HG02970 (cell line): Measurements from ENCODE around the gene CRKL.
"Not testable (repeated sequence)": the region's sequence is repeated elsewhere in the genome, so short reads cannot be mapped to it uniquely, and the experiment has no call there.

Source experiments
- ATAC-seq: cut with Tn5 transposase; IDR thresholded peaks from one replicate; pipeline ENCODE4 v1.9.1; 2021; ENCODE audit warnings: mild to moderate bottlenecking, moderate library complexity, moderate number of reproducible peaks; ENCODE audit not compliant: unreplicated experiment, low FRiP score

CRKL gene

DNA sequence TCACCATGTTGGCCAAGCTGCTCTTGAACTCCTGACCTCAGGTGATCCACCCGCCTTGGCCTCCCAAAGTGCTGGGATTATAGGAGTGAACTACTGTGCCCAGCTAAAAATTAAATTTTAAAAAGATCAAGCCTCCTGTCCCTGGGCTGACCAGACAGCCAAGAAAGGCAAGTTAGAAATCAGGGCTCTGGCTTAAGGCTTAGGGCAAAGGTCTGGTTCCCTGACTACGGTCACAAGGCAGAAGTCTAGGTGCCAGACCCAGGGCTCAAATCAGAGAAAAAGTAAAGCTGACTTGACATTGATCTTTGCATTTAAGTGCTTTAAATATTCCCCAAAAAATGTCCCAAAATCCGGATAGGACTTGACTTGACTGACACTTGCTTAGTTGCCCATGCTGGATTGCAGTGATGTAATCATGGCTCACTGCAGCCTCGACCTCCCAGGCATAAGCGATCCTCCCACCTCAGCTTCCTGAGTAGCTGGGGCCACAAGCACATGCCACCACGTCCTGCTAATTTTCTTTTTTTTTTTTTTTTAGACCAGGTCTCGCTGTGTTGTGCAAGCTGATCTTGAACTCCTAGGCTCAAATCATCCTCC lies 17.3 kb upstream of the CRKL start:
- ATAC-seq = no peak

DNA sequence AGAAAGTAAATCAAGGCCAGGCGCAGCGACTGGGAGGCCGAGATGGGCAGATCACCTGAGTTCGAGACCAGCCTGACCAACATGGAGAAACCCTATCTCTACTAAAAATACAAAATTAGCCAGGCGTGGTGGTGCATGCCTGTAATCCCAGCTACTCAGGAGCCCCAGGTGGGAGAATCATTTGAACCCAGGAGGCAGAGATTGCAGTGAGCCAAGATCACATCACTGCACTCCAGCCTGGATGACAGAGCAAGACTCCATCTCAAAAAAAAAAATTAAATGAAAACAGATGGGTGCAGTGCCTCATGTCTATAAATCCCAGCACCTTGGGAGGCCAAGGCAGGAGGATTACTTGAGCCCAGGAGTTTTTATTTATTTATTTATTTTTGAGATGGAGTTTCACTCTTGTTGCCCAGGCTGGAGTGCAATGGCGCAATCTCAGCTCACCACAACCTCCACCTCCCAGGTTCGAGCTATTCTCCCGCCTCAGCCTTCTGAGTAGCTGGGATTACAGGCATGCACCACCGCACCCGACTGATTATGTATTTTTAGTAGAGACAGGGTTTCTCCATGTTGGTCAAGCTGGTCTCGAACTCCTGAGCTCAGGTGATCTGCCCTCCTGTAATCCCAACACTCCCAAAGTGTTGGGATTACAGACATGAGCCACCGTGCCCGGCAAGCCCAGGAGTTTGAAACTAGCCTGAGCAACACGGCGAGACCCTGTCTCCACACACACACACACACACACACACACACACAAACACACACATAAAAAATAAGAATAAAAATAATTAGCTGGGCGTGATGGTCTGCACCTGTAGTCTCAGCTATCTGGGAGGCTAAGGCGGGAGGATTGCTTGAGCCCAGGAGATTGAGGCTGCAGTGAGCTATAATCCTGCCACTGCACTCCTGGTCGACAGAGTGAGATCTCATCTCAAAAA lies 15.8 kb upstream of the CRKL start:
- not testable (repeated sequence) for ATAC-seq

- ATAC-seq = no peak
These were observed 14.1 kb upstream of the CRKL start for GRCh38 chr22:20903093-20903492.

DNA sequence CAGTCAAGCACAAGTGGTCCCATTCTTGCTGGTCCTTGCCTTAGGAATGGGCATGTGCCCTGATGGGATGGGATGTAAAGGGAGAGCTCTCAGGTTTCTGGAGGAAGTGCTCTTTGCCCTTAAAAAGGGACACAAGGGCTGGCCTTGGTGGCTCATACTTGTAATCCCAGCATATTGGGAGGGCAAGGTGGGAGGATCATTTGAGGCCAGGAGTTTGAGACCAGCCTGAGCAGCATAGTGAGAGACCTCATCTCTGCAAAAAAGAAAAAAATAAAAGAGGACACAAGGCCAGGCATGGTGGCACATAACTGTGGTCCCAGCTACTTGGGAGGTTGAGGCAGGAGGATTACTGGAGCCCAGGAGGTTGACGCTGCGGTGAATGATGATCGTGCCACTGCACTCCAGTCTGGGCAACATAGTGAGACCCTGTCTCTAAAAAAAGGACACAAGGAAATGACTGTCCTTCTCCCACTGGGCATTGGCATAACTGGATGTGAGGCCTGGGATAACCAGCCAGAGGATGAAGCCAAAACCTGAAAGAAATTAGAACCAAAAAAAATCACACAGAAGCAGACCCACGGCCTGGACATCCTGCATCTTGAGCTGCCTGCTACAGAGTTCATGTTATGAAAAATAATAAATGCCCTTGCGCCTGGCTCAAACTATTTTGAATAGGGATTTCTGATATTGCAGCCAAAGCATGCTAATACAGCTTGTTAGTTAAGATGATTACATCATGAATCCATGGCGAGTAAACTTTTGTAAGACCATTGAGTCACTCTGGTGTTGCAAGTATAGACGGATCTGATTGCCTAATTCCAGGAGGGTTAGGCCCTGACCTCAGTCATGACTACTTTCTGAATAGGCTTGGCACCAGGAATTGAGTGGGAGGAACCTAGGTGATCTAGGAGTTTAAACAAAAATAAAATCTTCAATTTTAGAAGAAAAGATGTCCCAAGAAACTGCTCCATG lies 12.9 kb upstream of the CRKL start:
- no peak for ATAC-seq

DNA sequence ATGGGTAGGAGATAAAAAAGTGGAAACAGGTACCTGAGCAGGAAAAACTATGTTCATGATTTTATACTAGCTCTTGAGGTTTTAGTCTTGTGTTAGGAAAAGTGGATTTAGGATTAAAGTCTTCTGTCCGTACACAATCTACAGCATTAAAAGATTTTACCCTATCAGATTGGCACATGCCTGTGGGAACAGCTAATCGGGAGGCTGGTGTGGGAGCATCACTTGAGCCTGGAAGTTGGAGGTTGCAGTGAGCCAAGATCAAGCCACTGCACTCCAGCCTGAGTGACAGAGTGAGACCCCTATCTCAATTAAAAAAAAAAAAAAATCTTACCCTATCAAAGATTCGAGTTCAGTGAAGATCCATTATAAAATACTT lies 12.2 kb upstream of the CRKL start:
- ATAC-seq = no peak

DNA sequence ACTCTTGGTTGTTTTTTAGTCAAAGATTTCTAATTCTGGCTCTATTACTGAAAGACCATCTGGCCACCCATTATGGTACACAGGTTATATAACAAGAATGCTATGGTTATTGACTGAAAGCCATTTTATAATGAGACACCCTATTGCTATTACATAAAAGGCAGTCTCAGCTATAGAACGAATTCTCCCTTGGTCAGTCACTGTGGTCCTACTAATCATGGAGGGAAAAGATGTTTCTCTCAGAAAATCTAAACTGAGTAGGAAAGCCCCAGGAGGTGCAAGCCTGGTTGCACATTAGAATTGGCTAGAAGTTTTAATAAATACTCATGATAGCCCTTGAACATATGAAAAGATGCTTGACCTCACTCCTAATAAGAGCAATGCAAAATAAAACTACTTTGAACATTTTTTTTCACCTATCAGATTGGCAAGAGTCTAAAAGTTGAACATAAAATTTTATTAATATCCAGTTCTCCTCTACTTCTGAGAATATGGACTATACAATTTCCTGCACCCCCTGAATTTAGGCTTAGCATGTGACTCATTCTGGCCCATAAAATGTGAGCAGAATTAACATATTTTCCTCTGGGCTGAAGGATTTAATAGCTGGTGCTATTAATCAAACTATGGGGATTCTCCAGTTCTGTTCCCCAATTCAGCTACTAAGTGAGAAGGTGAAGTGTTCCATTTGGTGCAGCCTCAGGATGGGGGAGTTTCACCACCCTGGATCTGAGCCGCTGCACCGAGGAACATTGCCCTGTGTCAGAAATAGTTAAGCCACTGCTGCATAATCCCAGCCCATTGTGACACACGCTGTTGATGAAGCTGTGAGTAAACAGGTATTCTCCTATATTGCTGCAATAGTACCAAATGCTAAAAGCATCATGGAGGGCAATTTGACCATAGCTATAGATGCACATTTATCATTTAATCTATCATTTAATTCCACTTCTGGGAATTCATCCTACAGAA lies 11.5 kb upstream of the CRKL start:
- ATAC-seq = no peak

- no peak for ATAC-seq
These were observed 10.8 kb upstream of the CRKL start for GRCh38 chr22:20906387-20906767.

- not testable (repeated sequence) for ATAC-seq
These were observed 8.5 kb upstream of the CRKL start for GRCh38 chr22:20908717-20909116.

GRCh38 chr22:20909543-20910303 lies 7.5 kb upstream of the CRKL start:
- ATAC-seq = no peak

DNA sequence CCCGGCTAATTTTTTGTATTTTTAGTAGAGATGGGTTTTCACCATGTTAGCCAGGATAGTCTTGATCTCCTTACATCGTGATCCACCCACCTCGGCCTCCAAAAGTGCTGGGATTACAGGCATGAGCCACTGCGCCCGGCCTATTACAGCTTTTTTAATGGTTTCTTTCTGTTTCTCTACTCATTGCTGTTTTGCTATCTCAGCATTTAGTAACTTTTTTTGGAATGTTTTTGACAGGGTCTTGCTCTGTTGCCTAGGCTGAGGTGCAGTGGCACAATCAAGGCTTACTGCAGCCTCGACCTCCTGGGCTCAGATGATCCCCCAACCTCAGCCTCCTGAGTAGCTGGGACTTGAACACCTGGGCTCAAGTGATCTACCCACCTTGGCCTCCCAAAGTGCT lies 4.7 kb upstream of the CRKL start:
- ATAC-seq = no peak

DNA sequence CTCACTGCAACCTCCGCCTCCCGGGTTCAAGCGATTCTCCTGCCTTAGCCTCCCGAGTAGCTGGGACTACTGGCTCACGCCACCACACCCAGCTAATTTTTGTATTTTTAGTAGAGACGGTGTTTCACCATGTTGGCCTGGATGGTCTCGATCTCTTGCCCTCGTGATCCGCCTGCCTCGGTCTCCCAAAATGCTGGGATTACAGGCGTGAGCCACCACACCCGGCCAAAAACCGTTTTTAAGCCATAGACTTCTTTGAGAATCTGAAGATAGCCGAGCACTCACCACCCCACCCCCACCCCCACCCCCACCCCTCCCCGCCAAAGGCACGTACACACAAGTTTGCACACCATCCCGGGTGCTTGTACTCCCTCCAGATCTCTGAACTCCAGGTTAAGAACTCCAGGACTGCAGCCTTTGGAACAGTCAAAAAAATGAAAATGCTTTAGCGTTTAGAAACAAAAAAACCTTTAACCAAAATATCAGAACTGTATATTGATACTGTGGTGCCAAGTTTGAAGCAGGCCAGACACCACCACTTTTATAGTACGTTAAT lies 1.5 kb downstream of the CRKL start:
- ATAC-seq = no peak

DNA sequence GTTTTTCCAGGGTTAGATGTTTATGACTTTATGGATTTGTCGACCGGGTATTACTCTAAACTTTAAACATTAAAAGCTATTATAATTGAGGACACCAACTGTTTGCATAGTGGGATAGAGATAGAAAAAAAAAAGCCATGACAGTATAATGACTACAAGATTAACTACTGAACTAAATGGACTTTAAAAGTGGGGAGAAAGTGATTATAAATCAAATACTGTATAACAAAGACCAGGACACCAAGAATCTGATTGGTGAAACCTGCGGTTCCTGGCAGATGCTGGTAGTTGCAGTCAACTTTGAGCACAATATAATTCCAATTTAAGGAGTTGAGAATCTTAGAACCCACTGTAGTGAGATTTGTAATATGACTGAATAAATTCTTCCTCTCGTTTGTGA lies 2.5 kb downstream of the CRKL start:
- ATAC-seq = no peak

DNA sequence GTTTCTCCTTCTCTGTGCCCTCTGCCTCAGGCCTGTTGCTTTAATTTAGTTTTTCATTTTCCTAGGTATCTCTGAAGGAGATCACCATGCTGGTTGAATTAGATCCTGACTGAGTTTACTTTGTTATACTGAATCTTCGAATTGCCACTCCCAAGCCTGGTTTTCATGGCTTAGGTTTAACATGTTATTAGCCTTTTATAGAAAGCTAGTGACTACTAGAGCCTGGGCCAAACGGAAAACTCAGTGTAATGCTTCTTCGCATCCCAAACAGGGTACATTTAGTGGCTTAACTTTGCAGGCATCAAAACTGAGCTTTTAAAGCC lies 3.6 kb downstream of the CRKL start:
- no peak for ATAC-seq

GRCh38 chr22:20922141-20922751 lies 5.0 kb downstream of the CRKL start:
- no peak for ATAC-seq

DNA sequence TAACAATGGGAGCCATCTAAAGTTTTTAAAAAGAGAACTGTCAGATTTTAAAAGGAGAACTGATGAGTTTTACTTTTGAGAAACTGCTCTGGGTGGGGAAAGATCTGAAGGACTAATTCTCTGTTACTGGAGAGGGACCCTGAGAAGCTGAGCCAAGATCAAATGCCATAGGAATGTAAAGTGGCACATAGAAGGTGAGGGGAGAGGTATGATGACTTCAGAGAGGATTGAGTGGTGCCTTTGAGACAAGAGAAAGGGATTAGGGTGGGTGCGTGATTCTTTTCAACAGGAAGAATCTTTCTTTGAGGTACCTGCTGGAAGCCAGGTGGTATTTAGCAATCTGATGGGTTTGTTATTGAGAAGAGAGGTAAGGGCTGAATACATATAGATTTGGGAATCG lies 9.0 kb downstream of the CRKL start:
- ATAC-seq = no peak

GRCh38 chr22:20927940-20928572 lies 10.8 kb downstream of the CRKL start:
- ATAC-seq = no peak

DNA sequence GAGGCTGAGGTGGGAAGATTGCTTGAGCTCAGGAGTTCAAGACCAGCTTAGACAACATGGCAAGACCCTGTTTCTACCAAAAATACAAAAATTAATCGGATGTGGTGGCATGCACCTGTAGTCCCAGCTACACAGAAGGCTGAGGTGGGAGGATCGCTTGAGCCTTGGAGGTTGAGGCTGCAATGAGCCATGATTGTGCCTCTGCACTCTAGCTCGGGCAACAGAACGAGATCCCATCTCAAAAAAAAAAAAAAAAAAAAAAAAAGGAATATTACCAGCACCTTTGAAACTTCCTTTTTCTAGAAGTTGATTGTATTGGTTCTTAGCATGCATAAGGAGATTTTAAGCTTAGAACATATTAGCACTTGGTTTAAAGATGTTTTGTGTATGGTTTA lies 11.4 kb downstream of the CRKL start:
- no peak for ATAC-seq

DNA sequence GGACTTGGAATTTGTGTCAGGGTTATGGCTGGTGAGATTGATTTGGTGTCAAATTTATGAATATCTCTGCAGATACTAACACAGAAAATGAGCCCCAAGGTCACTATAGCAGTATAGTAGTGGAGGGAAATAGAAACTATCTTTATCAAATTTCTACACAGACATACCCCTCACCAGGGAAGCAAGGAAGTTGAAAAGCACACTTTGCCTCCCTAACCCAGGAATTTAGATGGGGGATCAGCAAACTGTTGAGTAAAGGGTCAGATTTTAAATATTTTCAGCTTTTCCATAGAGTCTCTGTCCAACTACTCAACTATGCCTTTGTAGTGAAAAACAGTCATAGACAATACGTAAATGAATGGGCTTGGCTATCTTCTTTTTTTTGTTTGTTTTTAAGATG lies 12.8 kb downstream of the CRKL start:
- no peak for ATAC-seq
